Measurements from ENCODE around the gene AHSG.

GRCh38 chr3:186566772-186567071 lies 46.1 kb upstream of the AHSG start:
- TF ChIP-seq POLR2A (IDR thresholded peaks at IDR 0.05) = no peak
- no peak for TF ChIP-seq CTCF (IDR thresholded peaks at IDR 0.05 in 4 of 5, conservative IDR thresholded peaks at IDR 0.05 in 1 of 5)

All from gastrocnemius medialis (tissue), 4 donors.